Common myeloid progenitor, CD34-positive (primary cell): ENCODE results near the gene TENM4.
A peak's percentile ranks its signal among the peaks of the same experiment; 100 is the strongest.

Experiments
- CTCF ChIA-PET: fragments of 350-600 bp; sonication (Branson Sonifier 250); formaldehyde crosslinking; loops from one replicate; lab custom pipeline; 2021; ENCODE audit warnings: antibody characterized with exemption; lab: Charles Lee
- POLR2A ChIA-PET: fragments of 350-600 bp; sonication (Branson Sonifier 250); formaldehyde crosslinking; loops from one replicate; lab custom pipeline; 2021; ENCODE audit warnings: antibody characterized with exemption; lab: Charles Lee
- DNase-seq, 3 donors: peaks; one replicate each; pipeline versions ENCODE4 v3.0.0 to v3.0.0-alpha.2; 2013
- H3K27ac ChIP-seq, 2 experiments: 1 replicate in 1 of 2; 2 replicates in 1 of 2; pipeline ENCODE4 v1.7.0; 2013; ENCODE audit warnings: inconsistent platforms in 2 of 2, low read length in 2 of 2, mild to moderate bottlenecking in 2 of 2, low read depth in 1 of 2, moderate library complexity in 1 of 2; ENCODE audit not compliant: severe bottlenecking in 2 of 2, insufficient read depth in 1 of 2, poor library complexity in 1 of 2
- H3K27me3 ChIP-seq, 5 experiments: replicated peaks in 2 of 5; 1 replicate in 3 of 5; 2 replicates in 2 of 5; pipeline versions ENCODE4 v1.6.1 to v1.7.0; 2013; ENCODE audit warnings: low read length in 4 of 5, mild to moderate bottlenecking in 2 of 5, moderate library complexity in 2 of 5, inconsistent platforms in 1 of 5; ENCODE audit not compliant: insufficient read depth in 5 of 5, control insufficient read depth in 4 of 5
- H3K36me3 ChIP-seq, 4 experiments: 1 replicate in 2 of 4; 2 replicates in 2 of 4; pipeline versions ENCODE4 v1.6.1 to v1.7.0; 2013; ENCODE audit warnings: low read length in 3 of 4, control low read depth in 1 of 4, mild to moderate bottlenecking in 1 of 4; ENCODE audit not compliant: control insufficient read depth in 4 of 4, insufficient read depth in 4 of 4
- H3K4me1 ChIP-seq, 4 experiments: 1 replicate in 3 of 4; 2 replicates in 1 of 4; pipeline versions ENCODE4 v1.6.1 to v1.7.1; 2013; ENCODE audit warnings: low read length in 3 of 4, mild to moderate bottlenecking in 3 of 4, control low read depth in 1 of 4, inconsistent platforms in 1 of 4, moderate library complexity in 1 of 4; ENCODE audit not compliant: control insufficient read depth in 4 of 4, insufficient read depth in 4 of 4; ENCODE audit errors: control extremely low read depth in 1 of 4
- H3K4me3 ChIP-seq, 7 experiments: 1 replicate in 4 of 7; 2 replicates in 3 of 7; pipeline versions ENCODE4 v1.5.1 to v1.7.0; 2013; ENCODE audit warnings: mild to moderate bottlenecking in 7 of 7, low read length in 6 of 7, moderate library complexity in 6 of 7, inconsistent platforms in 2 of 7, low read depth in 2 of 7, control low read depth in 1 of 7; ENCODE audit not compliant: insufficient read depth in 4 of 7, control insufficient read depth in 1 of 7; ENCODE audit errors: extremely low read depth in 1 of 7
- H3K9me3 ChIP-seq, 5 experiments: 1 replicate in 4 of 5; 2 replicates in 1 of 5; pipeline versions ENCODE4 v1.6.1 to v1.7.1; 2013; ENCODE audit warnings: low read length in 4 of 5, mild to moderate bottlenecking in 2 of 5, inconsistent platforms in 1 of 5, low read depth in 1 of 5, moderate library complexity in 1 of 5; ENCODE audit not compliant: control insufficient read depth in 4 of 5, insufficient read depth in 2 of 5; ENCODE audit errors: control extremely low read depth in 1 of 5
- WGBS: methylation state at CpG from one replicate; pipeline ENCODE4 v1.1.5; 2013; ENCODE audit not compliant: insufficient coverage; 5-methylcytosine and 5-hydroxymethylcytosine counted together

TENM4 gene

GRCh38 chr11:78975081-78975480 is 465.7 kb downstream of the TENM4 start:
- no peak for DNase-seq
- Histone ChIP-seq H3K4me3 (no peak overlapping the region), H3K27ac (no peak overlapping the region), H3K36me3 (no peaks in the 10 kb centered on the region), H3K4me1 (no peaks in the 10 kb centered on the region), H3K27me3 (peaks cover 0 to 33% (median 2%) of the 10 kb centered on the region in 5 experiments), H3K9me3 (peaks cover 0 to 3% (median 0%) of the 10 kb centered on the region in 5 experiments)
- ChIA-PET CTCF (no interaction called here), POLR2A (no interaction called here)
- WGBS: 80% methylated on average over 4 of the region's 5 CpGs

- WGBS: no CpG with 5 or more reads among the region's 1 CpG
- Histone ChIP-seq H3K36me3 (no peaks in the 10 kb centered on the region), H3K27ac (no peak overlapping the region), H3K4me1 (no peaks in the 10 kb centered on the region), H3K27me3 (peaks cover 0 to 38% (median 2%) of the 10 kb centered on the region in 5 experiments), H3K4me3 (no peak overlapping the region), H3K9me3 (peaks cover 0 to 3% (median 0%) of the 10 kb centered on the region in 5 experiments)
- CTCF ChIA-PET: no interaction called here
- POLR2A ChIA-PET: no interaction called here
- DNase-seq: no peak
Observed at GRCh38 chr11:78973876-78974275, 467.0 kb downstream of the TENM4 start.

- Histone ChIP-seq H3K27ac (no peak overlapping the region), H3K4me1 (no peaks in the 10 kb centered on the region), H3K4me3 (no peak overlapping the region), H3K9me3 (no peaks in the 10 kb centered on the region), H3K27me3 (peaks cover 0 to 45% (median 2%) of the 10 kb centered on the region in 5 experiments), H3K36me3 (no peaks in the 10 kb centered on the region)
- no peak for DNase-seq
- ChIA-PET CTCF (no interaction called here), POLR2A (no interaction called here)
Observed at GRCh38 chr11:78972590-78972989, 468.2 kb downstream of the TENM4 start.

- Histone ChIP-seq H3K27ac (no peak overlapping the region), H3K36me3 (no peaks in the 10 kb centered on the region), H3K27me3 (peaks cover 0 to 49% (median 2%) of the 10 kb centered on the region in 5 experiments), H3K4me1 (no peaks in the 10 kb centered on the region), H3K9me3 (no peaks in the 10 kb centered on the region), H3K4me3 (no peak overlapping the region)
- WGBS: 74% methylated on average over 6 of the region's 7 CpGs
- no peak for DNase-seq
- ChIA-PET POLR2A (no interaction called here), CTCF (no interaction called here)
Observed at GRCh38 chr11:78972177-78972576, 468.7 kb downstream of the TENM4 start.

GRCh38 chr11:78967811-78968210 is 473.0 kb downstream of the TENM4 start:
- Histone ChIP-seq H3K27ac (no peak overlapping the region), H3K4me1 (no peaks in the 10 kb centered on the region), H3K27me3 (peaks cover 0 to 76% (median 16%) of the 10 kb centered on the region in 5 experiments), H3K4me3 (no peak overlapping the region), H3K9me3 (no peaks in the 10 kb centered on the region), H3K36me3 (no peaks in the 10 kb centered on the region)
- ChIA-PET CTCF (no interaction called here), POLR2A (no interaction called here)
- WGBS: 100% methylated on average over 2 of the region's 3 CpGs
- DNase-seq: no peak

GRCh38 chr11:78965432-78965831 is 475.4 kb downstream of the TENM4 start:
- DNase-seq: no peak
- Histone ChIP-seq H3K9me3 (no peaks in the 10 kb centered on the region), H3K4me3 (no peak overlapping the region), H3K27me3 (peaks cover 6 to 91% (median 31%) of the 10 kb centered on the region in 5 experiments), H3K27ac (no peak overlapping the region), H3K36me3 (no peaks in the 10 kb centered on the region), H3K4me1 (peaks cover 0 to 5% (median 2%) of the 10 kb centered on the region in 4 experiments)
- ChIA-PET POLR2A (no interaction called here), CTCF (no interaction called here)
- 74% methylated on average over 6 of the region's 8 CpGs for WGBS

- Histone ChIP-seq H3K36me3 (no peaks in the 10 kb centered on the region), H3K27ac (no peak overlapping the region), H3K4me3 (peak overlapping the region in 1 of 7 experiments; percentile 33), H3K4me1 (peaks cover 0 to 5% (median 2%) of the 10 kb centered on the region in 4 experiments), H3K27me3 (peaks cover 6 to 78% (median 30%) of the 10 kb centered on the region in 5 experiments), H3K9me3 (no peaks in the 10 kb centered on the region)
- peak; percentile 12 to 59 (median 52) for DNase-seq
- POLR2A ChIA-PET: no interaction called here
- 7% methylated on average over 26 of the region's 36 CpGs for WGBS
- CTCF ChIA-PET: no interaction called here
Observed at GRCh38 chr11:78961937-78962701, 478.7 kb downstream of the TENM4 start.
